ELR (cell line): ENCODE data around the gene PHF21A.
A peak's percentile ranks its signal among the peaks of the same experiment; 100 is the strongest.

ENCODE experiments used
- DNase-seq: peaks from one replicate; pipeline ENCODE4 v3.0.0-alpha.2; 2015; ENCODE audit warnings: low read depth

Gene PHF21A

GRCh38 chr11:46075928-46076327 lies 45.3 kb downstream of the PHF21A start:
- peak; percentile 15 for DNase-seq

- peak; percentile 62 for DNase-seq
Observed at GRCh38 chr11:46075168-46075567, 46.1 kb downstream of the PHF21A start.

DNA sequence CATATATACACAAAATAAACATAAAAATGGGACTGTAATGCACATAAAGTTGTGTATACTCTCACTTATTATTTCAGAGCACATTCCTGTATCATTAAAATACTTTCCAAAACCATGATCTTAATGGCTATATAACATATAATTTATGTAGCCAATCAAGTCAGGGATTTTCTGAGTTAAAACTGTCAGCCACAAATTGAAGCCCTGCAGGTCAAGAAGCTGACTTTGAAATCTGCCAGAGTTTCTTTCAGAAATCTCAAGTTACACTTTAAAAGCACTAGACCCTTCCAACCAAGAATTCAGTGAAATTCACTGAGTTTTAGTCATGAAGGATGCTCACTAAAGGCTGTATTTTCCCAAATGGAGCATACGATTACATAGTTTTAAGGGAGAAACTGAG lies 47.6 kb downstream of the PHF21A start:
- DNase-seq = no peak

DNA sequence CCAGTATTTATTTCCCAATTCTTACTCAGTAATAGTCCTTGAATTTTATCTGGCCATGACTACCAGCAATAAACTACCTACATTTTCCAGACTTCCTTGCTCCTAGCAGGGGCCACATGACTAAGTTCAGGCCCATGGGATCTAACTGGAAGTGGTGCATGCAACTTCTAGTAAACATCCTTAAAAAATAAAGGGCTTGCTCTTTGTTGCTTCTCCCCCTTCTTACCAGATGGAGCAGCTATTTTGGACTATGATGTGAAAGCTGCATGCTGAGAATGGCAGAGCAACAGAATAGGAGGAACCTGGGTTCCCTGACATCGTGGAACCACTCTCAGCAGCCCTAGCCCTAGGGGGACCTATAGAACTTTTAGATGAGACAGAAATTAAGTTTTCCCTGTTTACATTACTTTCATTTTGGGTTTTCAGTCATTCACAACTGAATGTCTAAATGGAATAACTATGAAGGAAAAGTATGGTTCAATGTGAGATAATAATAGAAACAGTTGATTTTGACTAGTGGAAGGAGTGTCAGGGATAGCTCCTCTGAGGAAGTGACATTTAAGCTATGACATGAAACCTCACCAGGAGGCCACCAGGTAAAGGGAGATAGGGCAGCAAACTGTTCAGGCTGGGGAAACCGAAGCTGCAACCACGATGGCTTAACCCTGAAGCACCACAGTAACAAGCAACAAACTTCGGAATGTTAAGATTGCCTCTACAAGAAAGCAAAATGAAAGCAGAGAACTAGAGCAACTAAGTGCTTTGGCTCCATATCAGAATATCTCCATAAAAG lies 48.9 kb downstream of the PHF21A start:
- DNase-seq = no peak

GRCh38 chr11:46071091-46071490 lies 50.2 kb downstream of the PHF21A start:
- no peak for DNase-seq

DNA sequence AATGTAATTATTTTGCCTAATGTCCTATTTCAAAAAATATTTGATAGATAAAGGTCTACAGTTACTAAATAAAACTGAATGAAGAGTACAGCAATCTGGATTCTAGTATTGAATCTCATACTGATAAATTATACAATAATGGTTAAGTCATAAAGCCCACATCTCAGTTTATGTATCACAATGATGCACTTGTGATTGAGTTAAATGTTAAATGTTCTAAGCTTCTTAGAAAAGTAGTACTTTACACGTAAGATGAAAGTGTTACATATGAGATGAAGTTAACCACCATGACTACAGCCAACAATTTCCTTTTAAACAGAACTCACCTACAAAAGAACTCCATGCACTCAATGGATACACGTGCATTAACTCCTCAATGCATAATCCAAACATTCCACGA lies 51.7 kb downstream of the PHF21A start:
- no peak for DNase-seq

DNA sequence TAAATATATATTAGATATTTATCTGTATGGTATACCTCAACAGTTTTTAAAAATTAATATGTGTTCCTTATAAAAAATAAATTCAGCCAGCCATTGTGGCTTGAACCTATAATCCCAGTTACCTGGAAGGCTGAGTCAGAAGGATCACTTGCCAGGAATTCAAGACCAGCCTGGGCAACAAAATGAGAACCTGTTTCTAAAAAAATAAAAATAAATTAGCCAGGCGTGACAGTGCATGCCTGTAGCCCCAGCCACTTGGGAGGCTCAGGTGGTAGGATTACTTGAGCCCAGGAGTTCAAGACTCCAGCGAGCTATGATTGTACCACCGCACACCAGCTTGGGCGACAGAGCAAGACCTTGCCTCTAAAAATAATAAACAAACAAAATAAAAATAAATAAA lies 54.9 kb downstream of the PHF21A start:
- DNase-seq = no peak

GRCh38 chr11:46065681-46066080 lies 55.6 kb downstream of the PHF21A start:
- no peak for DNase-seq

- peak; percentile 12 for DNase-seq
Observed at GRCh38 chr11:46064221-46064620, 57.0 kb downstream of the PHF21A start.

DNA sequence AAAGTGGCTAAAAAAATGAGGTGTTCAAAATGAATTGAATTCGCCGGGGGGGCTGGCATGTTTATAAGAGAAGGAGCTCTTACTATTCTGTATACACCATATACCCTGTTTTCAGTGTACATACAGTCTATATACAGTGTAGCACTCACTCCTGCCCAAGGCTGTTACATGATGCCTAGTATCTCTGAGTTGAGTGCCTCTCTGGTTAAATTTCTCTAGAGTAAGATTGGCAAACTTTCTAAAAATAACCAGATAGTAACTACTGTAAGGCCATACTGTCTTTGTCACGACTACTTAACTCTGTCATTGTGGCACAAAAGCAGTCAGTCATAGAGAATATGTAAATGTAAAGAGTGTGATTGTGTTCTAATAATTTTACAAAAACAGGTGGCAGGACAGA lies 58.1 kb downstream of the PHF21A start:
- DNase-seq = no peak

GRCh38 chr11:46060013-46060412 lies 61.2 kb downstream of the PHF21A start:
- no peak for DNase-seq

DNA sequence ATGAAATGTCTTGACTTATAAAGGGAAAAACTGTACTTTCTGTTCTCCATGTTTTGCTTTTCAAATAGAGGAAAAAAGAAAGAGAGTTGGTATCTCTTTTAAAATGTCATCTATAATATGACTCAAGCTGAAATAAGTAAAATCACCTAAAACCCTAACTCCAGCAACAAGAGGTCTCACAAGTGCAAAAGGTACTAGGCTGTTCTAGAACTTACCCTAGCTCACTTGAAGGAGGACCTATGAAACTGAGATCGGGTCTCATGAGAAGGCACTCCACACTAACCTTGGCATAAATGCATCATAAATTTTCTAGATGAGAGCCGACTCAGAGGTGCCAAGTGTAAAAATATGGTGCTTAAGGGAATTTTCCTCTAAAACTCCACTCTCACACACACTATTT lies 63.8 kb downstream of the PHF21A start:
- DNase-seq = no peak

GRCh38 chr11:46055371-46055770 lies 65.9 kb downstream of the PHF21A start:
- DNase-seq = peak; percentile 52

GRCh38 chr11:46051102-46051501 lies 70.2 kb downstream of the PHF21A start:
- DNase-seq = no peak

- DNase-seq = no peak
Observed at GRCh38 chr11:46050662-46051061, 70.6 kb downstream of the PHF21A start.

DNA sequence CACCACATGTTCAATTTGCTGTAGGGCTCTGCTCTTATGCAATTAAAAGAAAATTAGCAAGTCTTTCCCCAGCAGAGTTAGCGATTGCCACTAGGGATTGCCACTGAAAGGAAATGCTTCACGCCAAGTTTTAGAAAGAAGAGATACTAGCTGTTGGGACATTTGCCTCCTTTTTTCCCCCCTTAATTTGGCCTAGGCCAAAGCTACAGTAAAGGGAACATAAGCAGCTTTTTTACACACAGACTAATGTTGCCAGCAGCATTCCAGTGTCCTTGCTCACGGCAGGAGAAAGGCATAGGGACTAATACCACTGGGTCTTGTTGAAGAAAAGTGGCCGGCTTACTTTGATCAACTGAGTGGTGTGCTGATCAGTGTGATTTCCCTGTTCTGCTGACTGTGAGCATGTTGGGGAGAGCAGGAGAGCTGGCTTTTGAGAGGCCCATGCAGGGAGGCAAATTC lies 71.2 kb downstream of the PHF21A start:
- peak; percentile 75 for DNase-seq

DNA sequence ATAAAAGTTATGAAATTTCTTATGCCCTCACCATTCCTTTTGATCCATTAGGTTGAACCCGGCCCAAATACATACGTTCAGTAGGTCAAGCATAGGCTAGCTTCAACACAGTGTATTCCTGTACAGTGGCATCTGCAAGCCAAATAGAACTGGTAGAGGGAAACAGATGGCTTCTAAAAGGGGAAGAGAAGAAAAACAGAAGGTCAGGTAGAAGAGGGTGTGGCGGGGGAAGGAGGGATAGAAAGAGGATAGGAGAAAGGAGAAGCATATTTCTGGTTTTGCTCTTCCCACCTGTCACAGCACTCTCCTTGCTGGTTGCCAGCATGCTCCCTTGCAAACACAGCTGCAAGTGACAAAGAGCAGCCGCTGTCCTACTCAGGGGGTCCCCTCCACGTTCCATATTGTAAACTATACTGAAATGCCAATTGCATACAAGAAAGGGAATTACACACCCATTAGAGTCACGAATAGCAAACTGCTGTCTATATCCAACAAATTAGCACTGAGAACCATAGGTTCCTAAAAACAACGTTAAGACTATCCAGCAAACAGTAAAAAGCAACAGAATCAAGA lies 71.8 kb downstream of the PHF21A start:
- DNase-seq = no peak

DNA sequence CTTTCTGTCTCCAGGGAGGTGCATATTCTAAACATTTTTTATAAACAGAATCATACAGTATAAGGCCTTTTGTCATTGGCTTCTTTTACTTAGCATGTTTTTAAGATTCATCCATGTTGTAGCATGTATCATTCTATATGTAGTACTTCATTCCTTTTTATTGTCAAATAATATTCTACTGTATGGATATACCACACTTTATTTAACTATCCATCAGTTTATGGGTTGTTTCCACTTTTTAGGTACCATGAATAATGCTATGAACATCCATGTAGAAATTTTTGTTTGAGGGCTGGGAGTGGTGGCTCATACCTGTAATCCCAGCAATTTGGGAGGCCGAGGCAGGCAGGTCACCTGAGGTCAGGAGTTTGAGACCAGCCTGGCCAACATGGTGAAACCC lies 73.1 kb downstream of the PHF21A start:
- no peak for DNase-seq

GRCh38 chr11:46047520-46047919 lies 73.7 kb downstream of the PHF21A start:
- DNase-seq = no peak

GRCh38 chr11:46045811-46046210 lies 75.4 kb downstream of the PHF21A start:
- DNase-seq = no peak

DNA sequence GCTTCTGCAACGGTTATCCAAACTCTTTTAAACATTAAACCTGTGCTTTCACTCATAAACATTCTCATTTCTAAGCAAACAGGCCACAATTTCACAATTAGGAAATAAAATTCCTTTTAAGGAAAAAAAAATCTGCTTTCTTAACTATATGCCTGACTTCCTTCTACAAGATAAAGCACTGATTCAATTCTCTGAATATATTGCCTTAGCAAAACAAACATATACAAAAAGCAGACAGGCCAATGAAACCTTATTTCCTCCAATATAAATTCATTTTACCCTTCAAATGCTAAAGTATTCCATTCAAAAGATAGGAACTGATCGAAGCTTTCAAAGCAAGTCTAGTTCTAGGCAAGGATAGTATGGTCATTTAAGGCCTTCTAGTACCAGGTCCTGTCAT lies 76.7 kb downstream of the PHF21A start:
- DNase-seq = no peak

DNA sequence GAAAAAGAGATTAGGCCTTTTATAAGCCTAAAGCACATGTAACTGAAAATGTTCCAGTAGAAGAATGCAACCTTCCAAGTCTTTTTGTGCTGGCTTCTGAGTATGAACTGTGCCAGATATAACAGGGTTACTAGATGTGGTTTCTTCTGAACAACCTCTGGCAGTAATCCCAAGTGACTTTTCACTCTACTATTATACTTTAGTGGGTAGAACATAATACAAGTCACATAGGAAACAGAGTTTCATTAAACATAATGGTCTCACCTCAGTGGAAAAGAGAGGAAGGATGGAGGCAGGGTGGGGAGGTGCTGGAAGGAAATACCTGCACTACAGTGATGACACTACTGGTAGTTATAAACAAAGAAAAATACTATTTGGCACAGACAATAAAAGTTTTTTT lies 81.3 kb downstream of the PHF21A start:
- no peak for DNase-seq

DNA sequence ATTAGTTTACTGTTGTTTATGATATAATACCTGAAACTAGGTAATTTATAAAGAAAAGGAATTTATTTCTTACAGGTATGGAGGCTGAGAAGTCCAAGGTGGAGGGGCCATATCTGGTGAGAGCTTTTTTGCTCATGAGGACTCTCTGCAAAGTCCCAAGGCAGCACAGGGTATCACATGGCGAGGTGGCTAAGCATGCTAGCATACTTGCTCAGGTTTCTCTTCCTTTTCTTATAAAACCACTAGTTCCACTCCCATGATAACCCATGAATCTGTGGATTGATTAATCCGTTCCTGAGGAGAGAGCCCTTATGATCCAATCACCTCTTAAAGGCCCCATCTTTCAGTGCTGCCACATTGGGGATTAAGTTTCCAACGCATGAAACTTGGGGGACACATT lies 82.7 kb downstream of the PHF21A start:
- no peak for DNase-seq

- no peak for DNase-seq
Observed at GRCh38 chr11:46036969-46037368, 84.3 kb downstream of the PHF21A start.
